Stimulated activated CD8-positive, alpha-beta memory T cell treated with anti-CD3 and anti-CD28 coated beads, Interleukin-4, amount 100 ng/mL, for 24 hours (primary cell): ENCODE measurements around the gene PPL.
"Not testable (repeated sequence)": the region's sequence is repeated elsewhere in the genome, so short reads cannot be mapped to it uniquely, and the experiment has no call there.

Experiments
- DNase-seq: peaks from one replicate; pipeline ENCODE4 v3.0.0-alpha.2; 2020; ENCODE audit warnings: low read depth

Gene PPL

DNA sequence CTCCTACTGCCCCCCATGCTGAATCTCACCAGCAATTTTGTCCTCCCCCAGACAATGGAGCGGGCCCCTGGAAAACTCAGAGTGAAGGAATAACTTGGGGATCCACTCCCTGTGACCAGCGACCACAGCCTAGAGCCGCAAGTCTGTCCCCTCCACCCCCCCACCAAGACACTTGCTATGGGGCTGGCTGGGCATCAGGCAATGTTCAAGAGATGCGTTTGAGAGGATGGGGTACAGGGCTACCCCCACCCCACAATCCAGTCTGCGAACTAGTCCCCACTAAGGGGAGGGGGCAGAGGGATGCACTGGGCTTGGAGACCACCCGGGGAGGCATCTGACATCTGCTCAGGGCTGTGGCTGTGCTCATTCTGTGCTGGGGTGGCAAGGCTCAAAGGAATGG lies 2.4 kb downstream of the PPL start:
- DNase-seq: no peak

- no peak for DNase-seq
Measured at GRCh38 chr16:4933871-4934395, 3.0 kb downstream of the PPL start.

DNA sequence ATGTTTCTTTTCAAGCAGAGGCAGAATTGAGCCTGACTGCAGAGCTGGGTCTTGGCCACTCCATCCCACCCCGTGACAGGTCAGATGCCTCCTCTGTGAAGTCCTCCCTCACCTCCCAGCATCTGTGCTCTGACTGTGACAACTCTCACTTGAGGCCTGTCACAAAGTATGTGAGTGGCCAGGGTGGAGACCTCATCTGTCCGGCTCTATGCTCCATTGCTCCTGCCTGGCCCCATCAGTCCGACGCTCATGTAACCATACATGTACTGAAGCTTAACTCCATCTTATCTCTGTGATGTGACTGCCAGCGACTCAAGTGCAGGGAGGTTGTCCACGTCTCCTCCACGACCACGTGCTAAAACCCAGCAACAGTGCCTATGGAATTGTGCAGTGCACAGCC lies 3.5 kb downstream of the PPL start:
- no peak for DNase-seq

DNA sequence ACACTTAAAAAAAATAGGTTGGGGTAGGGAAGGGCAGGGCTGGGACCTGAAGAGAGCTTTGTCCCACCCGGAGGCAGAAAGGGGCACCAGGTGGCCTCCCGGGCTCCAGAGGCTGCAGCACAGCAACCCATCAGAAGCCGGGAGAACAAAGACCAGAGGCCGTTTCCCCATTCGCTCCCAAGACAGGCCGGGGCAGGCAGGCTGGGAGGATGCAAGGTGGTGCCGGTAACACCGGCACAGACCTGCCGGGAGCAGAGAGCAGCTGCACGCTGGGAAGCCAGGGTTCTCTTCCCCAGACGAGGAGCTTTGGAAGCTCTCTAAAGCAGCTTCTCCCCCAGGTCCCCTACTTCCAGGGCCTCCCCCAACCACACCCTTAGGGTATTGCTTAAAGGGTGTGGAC lies 5.6 kb downstream of the PPL start:
- DNase-seq: no peak

DNA sequence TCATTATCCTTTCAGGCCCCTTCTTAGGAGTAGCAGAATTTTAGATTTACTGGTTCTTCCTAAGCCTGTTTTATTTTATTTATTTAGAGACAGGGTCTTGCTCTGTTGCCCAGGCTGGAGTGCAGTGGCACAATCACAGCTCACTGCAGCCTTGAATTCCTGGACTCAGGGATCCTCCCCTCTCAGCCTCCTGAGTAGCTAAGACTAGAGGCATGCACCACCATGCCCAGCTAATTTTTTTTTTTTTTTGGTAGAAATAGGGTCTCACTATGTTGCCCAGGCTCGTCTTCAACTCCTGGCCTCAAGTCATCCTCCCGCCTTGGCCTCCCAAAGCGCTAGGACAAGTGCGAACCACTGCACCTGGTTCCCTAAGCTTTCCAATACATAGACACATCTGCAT lies 7.3 kb downstream of the PPL start:
- not testable (repeated sequence) for DNase-seq

DNA sequence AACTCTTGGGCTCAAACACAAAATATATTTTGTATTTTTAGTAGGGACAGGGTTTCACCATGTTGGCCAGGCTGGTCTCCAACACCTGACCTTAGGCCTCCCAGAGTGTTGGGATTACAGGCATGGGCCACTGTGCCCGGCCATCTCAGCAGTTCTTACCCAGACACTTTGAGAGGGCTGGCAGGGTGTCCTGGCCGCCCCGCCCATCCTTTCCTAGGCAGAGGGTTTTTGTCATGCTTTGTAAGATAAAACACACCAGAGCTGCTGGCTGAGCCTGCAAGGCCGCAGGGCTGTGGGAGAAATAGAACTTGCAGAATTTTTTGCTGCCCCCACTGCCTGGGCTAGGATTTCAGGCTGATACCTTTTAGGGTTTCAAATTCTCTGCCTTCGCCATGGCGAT lies 8.7 kb downstream of the PPL start:
- DNase-seq: no peak

DNA sequence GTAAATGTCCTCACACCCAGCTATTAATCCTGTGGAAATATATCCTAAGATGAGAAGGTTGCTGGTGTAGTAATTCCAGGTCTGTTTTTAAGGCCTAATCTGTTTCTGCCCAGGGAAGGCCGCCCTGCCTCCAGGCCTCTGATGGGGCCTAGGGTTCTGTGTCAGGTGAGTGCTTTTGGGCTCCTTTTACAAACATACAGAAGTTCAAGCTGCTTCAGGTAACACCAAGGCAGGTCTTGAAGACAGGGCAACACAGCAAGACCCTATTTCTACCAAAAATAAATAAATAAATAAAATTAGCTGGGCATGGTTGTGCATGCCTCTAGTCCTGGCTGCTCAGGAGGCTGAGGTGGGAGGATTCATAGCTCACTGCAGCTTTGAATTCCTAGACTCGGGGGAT lies 9.3 kb downstream of the PPL start:
- DNase-seq: no peak

DNA sequence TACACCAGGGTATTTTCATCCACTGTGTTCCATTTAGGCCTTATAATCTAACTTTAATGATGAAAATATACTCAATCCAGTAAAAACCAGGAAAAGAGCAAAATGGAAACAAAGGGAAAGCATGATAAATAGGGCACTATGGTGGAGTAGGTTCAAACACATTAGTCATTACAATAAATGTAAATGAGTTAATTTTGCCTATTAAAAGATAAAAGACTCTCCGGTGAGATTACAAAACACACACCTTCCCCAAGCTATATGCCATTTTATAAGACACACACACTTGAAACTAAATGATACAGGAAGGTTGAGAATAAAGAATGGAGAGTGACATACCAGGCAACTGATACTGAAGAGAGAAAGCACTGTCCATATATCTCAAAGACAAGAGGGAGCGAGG lies 10.0 kb downstream of the PPL start:
- DNase-seq: no peak

- DNase-seq: no peak
Measured at GRCh38 chr16:4925791-4926190, 11.2 kb downstream of the PPL start.

DNA sequence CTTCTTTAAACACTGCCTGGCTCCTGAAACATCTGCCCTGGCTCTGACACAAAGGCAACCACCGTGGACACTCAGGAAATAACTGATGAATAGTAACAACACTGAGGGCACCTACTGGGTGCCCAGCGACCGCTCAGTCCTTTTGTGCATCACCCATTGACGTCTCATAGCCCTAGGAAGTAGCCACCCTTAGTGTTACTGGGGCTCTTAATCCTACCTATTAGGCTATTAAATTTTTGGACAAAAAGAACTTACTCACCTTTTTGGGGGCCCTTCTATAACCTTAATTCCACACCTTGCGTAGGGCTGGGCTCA lies 11.7 kb downstream of the PPL start:
- DNase-seq: no peak

DNA sequence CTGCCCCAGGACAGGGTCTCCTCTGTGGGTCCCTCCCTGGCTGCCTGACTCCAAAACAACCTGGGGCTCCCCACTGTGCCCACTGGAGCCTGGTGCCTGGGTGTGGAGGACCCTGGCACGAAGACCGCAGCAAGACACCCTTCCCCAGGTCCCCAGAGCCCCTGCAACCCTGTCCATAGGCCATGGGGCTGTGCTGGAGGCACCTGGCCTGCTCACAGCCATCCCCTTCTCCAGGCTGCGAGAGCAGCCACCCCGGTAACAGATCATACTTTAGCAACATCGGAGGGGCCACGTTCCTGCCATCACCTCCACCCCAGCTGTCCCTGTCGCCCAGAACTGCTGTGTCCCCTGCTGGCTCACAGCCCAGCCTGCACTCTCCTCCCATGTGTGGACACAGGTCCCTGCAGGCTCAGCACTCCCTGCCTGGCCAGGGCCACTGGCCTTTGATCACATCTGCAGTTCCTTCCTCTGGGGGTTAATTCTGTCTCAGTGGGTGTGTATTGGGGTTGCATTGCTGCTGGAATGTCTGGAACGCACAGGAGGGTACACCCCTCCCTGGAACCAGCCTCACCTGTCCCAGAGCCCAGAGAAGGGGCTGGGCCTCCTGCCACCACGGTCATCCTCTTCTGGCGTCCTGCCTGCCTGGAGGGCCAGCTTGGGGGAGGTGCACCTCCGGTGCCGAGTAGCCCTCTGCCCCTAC lies 12.2 kb downstream of the PPL start:
- no peak for DNase-seq

DNA sequence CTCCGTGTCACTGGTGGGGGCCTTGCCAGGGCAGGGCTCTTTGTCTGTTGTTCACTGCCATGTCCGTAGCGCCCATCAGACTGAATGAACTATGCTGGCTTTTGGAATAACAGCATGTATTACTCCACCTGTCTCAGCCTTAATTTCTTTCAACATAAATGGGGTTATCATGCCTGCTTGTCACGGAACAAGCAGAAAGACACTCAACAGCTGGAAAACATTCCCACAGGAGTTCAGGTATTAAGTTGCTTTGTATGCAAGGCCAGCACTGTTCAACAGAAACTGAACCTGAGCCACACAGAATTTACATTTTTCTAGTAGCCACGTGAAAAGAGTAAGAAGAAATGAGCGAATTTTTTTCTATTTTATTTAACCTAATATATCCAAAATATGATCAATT lies 13.1 kb downstream of the PPL start:
- DNase-seq: no peak

GRCh38 chr16:4922721-4923342 lies 14.1 kb downstream of the PPL start:
- no peak for DNase-seq

- DNase-seq: no peak
Measured at GRCh38 chr16:4920826-4921225, 16.1 kb downstream of the PPL start.

- DNase-seq: no peak
Measured at GRCh38 chr16:4918781-4919251, 18.1 kb downstream of the PPL start.

- DNase-seq: no peak
Measured at GRCh38 chr16:4917117-4917516, 19.8 kb downstream of the PPL start.

DNA sequence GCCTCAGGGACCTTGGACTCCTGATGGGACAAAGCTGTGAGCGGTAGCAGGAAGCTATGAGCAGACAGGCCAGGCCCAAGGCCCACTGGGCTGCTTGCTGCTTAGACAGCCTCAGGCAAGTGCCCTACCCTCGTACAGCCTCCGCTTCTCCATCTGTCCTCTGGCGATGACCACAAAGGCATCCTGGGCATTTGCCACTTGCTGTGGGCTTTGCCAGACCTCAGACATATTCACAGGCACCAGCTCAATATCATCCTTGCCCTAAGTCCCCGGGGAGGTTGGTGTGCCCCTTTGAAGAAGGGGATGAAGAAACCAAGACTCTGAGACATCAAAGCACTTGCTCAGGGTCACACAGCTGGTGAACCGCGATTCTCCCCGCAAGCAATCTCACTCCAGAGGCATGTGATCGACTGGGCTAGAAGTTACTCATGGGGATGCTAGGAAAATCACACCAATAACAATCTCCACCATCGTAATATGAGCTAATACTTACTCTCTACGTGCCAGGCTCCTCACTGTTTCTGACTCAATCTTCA lies 21.7 kb downstream of the PPL start:
- no peak for DNase-seq

DNA sequence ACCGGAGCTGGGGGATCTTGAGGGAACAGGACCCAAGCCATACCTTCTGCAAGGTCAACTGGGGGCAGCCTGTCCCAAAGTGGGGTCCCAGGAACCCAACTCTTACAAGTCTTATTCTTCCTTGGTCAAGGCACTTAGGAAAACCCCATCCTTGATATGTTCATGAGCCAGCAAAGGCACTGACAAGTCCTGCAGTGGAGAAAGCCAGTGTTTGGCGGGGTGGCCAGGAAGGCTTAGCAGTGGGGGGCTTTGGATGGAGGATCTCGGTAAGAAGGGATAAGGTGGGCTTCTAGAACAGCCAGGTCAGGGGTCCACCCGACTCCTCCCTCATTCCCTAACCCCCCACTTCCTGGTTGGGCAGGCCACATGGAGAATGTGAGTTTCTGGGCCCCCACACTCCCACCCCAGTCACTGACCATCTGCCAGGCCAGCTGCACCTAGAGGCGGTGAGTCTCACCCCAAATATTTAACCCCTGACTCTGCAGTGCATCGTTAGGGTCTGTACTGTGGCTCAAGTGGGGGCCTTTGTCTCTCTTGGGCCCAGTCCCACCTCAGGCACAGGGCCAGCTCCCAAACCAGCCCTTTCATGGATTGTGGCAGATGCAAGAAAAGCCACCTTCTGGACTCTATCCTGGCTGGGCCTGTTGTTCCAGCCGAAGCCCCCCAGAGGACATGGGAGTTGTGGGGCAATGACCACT lies 22.3 kb downstream of the PPL start:
- DNase-seq: no peak

DNA sequence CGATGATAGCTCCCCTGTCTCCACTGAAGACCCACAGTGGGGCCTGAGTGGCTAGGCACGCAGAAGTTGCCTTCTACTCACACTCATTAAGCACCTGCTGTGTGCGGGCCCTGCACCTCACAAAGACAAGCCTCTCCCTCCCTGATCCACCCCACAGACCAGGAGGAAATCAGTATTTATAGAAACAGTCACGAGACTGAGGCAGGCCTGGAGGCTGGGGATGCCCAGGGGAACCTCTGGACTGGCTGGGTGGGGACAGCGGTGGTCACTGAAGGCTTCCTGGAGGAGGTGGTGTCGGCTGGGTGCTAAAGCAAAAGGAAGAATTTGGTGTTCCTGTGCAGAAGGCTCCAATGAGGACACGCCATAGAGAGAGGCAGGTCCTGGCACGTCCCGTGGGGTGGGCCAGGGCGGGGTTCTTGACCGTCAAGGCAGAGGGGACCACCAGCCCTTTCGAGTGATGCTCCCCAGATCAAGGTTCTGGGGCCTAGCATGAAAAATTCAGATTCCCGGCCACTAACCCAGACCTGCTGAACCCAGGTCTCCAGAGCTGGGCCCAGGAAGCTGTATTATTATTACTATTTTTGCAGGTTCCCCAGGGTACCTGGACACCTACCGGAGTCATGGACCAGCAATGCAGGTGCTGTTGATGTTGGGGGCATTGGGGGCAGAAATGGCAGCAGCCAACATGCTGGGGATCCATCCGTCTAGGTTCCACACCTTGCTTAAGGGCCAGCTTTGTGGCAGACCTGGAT lies 23.0 kb downstream of the PPL start:
- DNase-seq: no peak

DNA sequence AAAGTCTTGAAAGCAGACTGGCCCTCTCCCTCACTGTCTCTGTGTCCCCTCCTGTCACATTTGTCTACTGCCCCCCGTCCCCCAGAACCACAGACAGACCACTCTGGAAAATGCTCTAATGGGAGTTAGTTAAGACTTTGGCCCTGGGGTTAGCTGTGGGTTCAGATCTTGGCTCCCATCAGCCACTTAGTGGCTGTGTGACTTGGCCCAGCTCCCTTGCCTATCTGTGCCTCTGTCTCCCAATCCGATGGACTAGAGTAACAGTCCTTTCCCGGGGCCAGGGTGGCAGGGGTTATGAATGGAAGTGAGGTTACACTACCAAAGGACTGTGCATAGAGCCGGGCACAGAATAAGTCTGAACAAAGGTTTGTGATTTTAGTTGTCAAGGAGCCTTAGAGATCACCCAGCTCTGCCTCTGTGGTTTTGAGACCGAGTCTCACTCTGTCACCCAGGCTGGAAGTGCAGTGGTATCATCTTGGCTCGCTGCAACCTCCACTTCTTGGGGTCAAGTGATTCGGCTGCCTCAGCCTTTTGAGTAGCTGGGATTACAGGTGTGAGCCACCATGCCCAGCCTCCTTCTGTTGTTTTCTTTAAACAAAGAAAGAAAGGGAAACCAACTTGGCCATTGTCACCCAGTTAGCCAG lies 23.7 kb downstream of the PPL start:
- no peak for DNase-seq

GRCh38 chr16:4911970-4912386 lies 25.0 kb downstream of the PPL start:
- DNase-seq: no peak

DNA sequence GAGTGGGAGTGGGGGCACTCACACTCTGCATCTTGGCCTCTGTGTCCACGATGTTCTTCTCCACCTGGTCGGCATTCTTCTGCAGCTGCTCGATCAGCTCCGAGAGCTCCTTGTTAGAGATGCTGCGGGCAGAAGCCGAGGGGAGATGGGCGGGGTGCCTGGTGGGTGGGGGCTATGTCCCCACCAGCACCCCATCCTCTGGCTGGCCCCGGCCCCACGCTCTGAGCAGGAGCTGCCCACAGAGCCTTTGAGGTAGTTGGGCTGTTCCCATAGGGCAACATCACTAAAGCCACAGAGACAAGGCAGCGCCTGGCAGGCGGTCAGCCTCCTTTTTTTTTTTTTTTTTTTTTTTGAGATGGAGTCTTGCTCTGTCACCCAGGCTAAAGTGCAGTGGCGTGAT lies 26.1 kb downstream of the PPL start:
- DNase-seq: no peak
